SK-N-SH treated with all-trans-retinoic acid at 6 μM for 48 hours (cell line): ENCODE data around the gene PGF.

Experiments
- ATAC-seq: fragments of 200-7000 bp; cut with Tn5 transposase; 3 replicates; pipeline ENCODE4 v1.9.1; 2020; ENCODE audit warnings: mild to moderate bottlenecking, moderate library complexity
- BACH2 ChIP-seq: fragments of 250-450 bp; sonication (Bioruptor Pico); IDR thresholded peaks from 2 replicates; pipeline ENCODE4 v1.9.0; 2021; ENCODE audit warnings: mild to moderate bottlenecking, borderline replicate concordance
- CSDC2 ChIP-seq: fragments of 250-450 bp; sonication (Bioruptor Pico); IDR thresholded peaks from 2 replicates; pipeline ENCODE4 v1.5.0; 2020; ENCODE audit warnings: mild to moderate bottlenecking, moderate library complexity
- ESRRG ChIP-seq: fragments of 250-450 bp; sonication (Bioruptor Pico); IDR thresholded peaks from 2 replicates; pipeline ENCODE4 v1.6.1; 2021; ENCODE audit warnings: mild to moderate bottlenecking
- GLIS3 ChIP-seq: fragments of 250-450 bp; sonication (Bioruptor Pico); IDR thresholded peaks from 2 replicates; pipeline ENCODE4 v1.5.0; 2020; ENCODE audit warnings: mild to moderate bottlenecking, moderate library complexity
- ISL1 ChIP-seq: fragments of 250-450 bp; sonication (Bioruptor Pico); IDR thresholded peaks from 2 replicates; pipeline ENCODE4 v2.1.2; 2022; ENCODE audit warnings: mild to moderate bottlenecking, moderate library complexity
- OSR1 ChIP-seq: fragments of 250-450 bp; sonication (Bioruptor Pico); IDR thresholded peaks from 2 replicates; pipeline ENCODE4 v1.8.0; 2022; ENCODE audit warnings: moderate library complexity, mild to moderate bottlenecking, inconsistent platforms
- RARB ChIP-seq: fragments of 250-450 bp; sonication (Bioruptor Pico); IDR thresholded peaks from 2 replicates; pipeline ENCODE4 v1.8.0; 2021; ENCODE audit warnings: mild to moderate bottlenecking, moderate library complexity
- TCF4 ChIP-seq: fragments of 250-450 bp; sonication (Bioruptor Pico); IDR thresholded peaks from 2 replicates; pipeline ENCODE4 v1.8.0; 2021; ENCODE audit warnings: mild to moderate bottlenecking, moderate library complexity, borderline replicate concordance
- TSHZ2 ChIP-seq: fragments of 250-450 bp; sonication (Bioruptor Pico); IDR thresholded peaks from 2 replicates; pipeline ENCODE4 v1.5.0; 2020; ENCODE audit warnings: mild to moderate bottlenecking, moderate library complexity
- ZC3H10 ChIP-seq: fragments of 250-450 bp; sonication (Bioruptor Pico); IDR thresholded peaks from 2 replicates; pipeline ENCODE4 v1.5.1; 2021; ENCODE audit warnings: mild to moderate bottlenecking, moderate library complexity
- ZFP3 ChIP-seq: fragments of 250-450 bp; sonication (Bioruptor Pico); IDR thresholded peaks from 2 replicates; pipeline ENCODE4 v1.5.0; 2020; ENCODE audit warnings: mild to moderate bottlenecking, moderate library complexity
- ZFP30 ChIP-seq: fragments of 450-650 bp; formaldehyde crosslinking; IDR thresholded peaks from 2 replicates; pipeline ENCODE4 v1.5.0; 2022; ENCODE audit warnings: mild to moderate bottlenecking, moderate library complexity
- ZNF565 ChIP-seq: fragments of 450-650 bp; formaldehyde crosslinking; conservative IDR thresholded peaks from 2 replicates; pipeline ENCODE4 v1.5.0; 2020; ENCODE audit warnings: low read depth, mild to moderate bottlenecking, moderate library complexity
- ZNF8 ChIP-seq: fragments of 450-650 bp; formaldehyde crosslinking; IDR thresholded peaks from 2 replicates; pipeline ENCODE4 v1.5.0; 2020; ENCODE audit warnings: mild to moderate bottlenecking, moderate library complexity
- TF ChIP-seq, protein P1 (sequence below): fragments of 250-450 bp; sonication (Bioruptor Pico); IDR thresholded peaks from 2 replicates; pipeline ENCODE4 v1.5.1; 2020; ENCODE audit warnings: low read depth, mild to moderate bottlenecking, moderate library complexity
- TF ChIP-seq, protein P2 (sequence below): fragments of 250-450 bp; sonication (Bioruptor Pico); IDR thresholded peaks from 2 replicates; pipeline ENCODE4 v1.8.0; 2020; ENCODE audit warnings: mild to moderate bottlenecking, moderate library complexity, borderline replicate concordance

The PGF gene

DNA sequence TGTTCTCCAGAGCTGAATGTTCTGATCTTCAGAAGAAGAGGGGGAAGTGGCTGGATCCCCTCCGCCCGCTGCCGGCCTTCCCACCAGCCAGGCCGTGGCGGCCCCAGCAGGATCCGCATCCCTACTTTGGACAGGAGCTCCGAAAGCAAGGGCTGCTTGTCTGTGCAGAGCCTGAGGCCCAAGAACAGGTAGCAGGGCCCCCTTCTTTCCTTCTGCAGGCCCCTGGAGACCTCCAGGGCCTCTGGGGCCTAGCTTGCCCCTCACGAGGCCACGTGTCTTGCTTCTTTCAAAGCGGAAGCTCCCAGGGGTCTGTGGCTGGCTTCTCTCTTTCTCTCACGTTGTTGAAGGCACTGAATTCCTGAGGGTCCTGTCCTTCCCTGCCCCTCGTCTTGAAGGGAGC lies 13.2 kb downstream of the PGF start:
- no peak for ATAC-seq
- TF ChIP-seq ZNF565 (CRISPR knock-in tag) (no peak), ZFP3 (CRISPR knock-in tag) (no peak), ISL1 (no peak), GLIS3 (CRISPR knock-in tag) (no peak), CSDC2 (CRISPR knock-in tag) (no peak), OSR1 (no peak), TSHZ2 (no peak), ESRRG (CRISPR knock-in tag) (no peak)
- TF ChIP-seq, protein P1, sequence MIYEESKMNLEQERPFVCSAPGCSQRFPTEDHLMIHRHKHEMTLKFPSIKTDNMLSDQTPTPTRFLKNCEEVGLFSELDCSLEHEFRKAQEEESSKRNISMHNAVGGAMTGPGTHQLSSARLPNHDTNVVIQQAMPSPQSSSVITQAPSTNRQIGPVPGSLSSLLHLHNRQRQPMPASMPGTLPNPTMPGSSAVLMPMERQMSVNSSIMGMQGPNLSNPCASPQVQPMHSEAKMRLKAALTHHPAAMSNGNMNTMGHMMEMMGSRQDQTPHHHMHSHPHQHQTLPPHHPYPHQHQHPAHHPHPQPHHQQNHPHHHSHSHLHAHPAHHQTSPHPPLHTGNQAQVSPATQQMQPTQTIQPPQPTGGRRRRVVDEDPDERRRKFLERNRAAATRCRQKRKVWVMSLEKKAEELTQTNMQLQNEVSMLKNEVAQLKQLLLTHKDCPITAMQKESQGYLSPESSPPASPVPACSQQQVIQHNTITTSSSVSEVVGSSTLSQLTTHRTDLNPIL (CRISPR knock-in tag): no peak
- TF ChIP-seq, all 23 proteins: peak for 0

DNA sequence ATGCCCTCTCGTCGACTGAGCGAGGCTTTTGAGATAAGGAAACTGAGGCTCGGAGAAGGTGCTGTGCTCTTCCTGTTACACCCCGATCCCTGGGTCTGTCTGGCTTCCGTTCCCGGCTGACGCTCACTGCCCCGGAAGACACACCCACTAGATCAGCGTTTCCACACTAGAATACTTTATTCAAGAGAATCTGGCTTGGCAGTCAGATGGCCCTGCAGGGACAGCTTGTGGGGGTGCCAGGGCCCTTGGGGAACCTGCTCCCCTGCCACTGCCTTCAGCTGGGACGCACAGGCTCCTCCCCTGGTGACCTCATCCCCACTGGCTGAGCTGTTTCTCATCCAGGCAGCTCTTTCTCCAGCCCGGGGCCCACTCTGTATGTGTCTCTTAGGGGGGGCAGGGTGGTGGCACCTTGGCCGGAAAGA lies 13.7 kb downstream of the PGF start:
- no peak for TF ChIP-seq TSHZ2
- TF ChIP-seq TCF4 (CRISPR knock-in tag): no peak
- TF ChIP-seq ZC3H10 (CRISPR knock-in tag): no peak
- no peak for TF ChIP-seq ZFP30 (CRISPR knock-in tag)
- no peak for TF ChIP-seq GLIS3 (CRISPR knock-in tag)
- peak; percentile 19; the same call in 1 of the 3 replicates for ATAC-seq

GRCh38 chr14:74940956-74941565 lies 14.3 kb downstream of the PGF start:
- ATAC-seq: no peak
- no peak for TF ChIP-seq TSHZ2

DNA sequence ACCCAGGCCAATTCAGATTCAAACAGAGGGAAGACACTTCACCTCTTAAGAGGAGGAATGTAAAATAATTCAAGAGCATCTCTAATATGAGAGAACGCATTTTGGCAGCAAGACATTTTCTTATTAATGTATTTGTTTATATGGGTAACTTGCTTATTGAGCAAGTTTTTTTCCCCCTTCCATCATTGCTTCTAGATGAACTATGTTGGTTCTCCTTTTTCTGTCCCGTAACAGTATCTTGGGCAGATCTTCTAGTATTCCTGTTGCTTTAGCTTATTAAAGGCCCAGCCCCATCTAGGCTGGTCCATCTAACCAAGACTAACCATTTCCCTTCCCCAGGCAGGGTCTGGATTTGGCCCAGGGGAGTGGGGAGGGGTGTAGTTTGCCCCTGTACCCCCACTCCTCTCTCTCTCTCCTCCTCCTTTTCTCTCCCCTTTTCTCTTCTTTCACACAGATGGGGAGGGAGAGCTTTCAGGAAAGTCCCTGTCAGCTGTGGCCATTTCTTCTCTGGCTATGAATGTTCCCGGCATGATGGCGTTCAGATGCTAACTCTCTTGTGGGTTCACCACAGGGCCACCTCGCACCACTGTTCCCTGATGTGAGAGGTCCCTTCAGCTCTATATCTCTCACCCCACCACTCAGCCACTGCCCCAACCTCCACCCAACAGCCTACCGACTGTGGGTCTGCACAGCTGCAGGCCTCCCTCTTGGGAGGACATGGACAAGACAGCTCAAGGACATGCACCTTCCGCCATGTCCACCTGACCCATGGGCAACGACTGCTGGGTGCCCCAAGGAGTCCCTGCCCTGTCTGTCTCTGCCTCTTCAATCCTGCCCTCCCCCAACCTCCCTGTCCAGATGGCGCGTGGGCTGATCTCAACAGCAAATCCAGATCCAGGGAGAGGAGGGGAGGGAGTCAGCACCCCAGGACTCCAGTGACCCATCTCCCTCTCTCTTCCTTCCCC lies 16.6 kb downstream of the PGF start:
- ATAC-seq: no peak
- no peak for TF ChIP-seq ZFP3 (CRISPR knock-in tag)
- TF ChIP-seq, protein P2, sequence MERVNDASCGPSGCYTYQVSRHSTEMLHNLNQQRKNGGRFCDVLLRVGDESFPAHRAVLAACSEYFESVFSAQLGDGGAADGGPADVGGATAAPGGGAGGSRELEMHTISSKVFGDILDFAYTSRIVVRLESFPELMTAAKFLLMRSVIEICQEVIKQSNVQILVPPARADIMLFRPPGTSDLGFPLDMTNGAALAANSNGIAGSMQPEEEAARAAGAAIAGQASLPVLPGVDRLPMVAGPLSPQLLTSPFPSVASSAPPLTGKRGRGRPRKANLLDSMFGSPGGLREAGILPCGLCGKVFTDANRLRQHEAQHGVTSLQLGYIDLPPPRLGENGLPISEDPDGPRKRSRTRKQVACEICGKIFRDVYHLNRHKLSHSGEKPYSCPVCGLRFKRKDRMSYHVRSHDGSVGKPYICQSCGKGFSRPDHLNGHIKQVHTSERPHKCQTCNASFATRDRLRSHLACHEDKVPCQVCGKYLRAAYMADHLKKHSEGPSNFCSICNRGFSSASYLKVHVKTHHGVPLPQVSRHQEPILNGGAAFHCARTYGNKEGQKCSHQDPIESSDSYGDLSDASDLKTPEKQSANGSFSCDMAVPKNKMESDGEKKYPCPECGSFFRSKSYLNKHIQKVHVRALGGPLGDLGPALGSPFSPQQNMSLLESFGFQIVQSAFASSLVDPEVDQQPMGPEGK (CRISPR knock-in tag): no peak
- TF ChIP-seq TSHZ2: no peak
- no peak for TF ChIP-seq TCF4 (CRISPR knock-in tag)
- no peak for TF ChIP-seq BACH2 (CRISPR knock-in tag)
- TF ChIP-seq CSDC2 (CRISPR knock-in tag): no peak
- TF ChIP-seq, protein P1 (CRISPR knock-in tag): no peak
- no peak for TF ChIP-seq GLIS3 (CRISPR knock-in tag)
- no peak for TF ChIP-seq RARB (CRISPR knock-in tag)
- TF ChIP-seq ZNF8 (CRISPR knock-in tag): no peak
- TF ChIP-seq ZNF565 (CRISPR knock-in tag): no peak
